Head of caudate nucleus (tissue), 42 donors: ENCODE data around the gene RPL26.
"Not testable (repeated sequence)": the region's sequence is repeated elsewhere in the genome, so short reads cannot be mapped to it uniquely, and the experiment has no call there.

Experiments used
- DNase-seq, 42 donors: peaks; one replicate each; pipeline versions ENCODE4 v3.0.0 to v3.0.0-alpha.2; 2020 to 2021; ENCODE audit warnings: mixed read lengths in 7 of 42
- intact Hi-C: fragments of 100-400 bp; cut with DNase I; formaldehyde crosslinking; loops from one replicate; pipeline ENCODE4 v1.15.0; 2022

The RPL26 gene

GRCh38 chr17:8401107-8401506 is 18.1 kb upstream of the RPL26 start:
- no peak for DNase-seq
- intact Hi-C loops = no loop called here

GRCh38 chr17:8398980-8399379 is 16.0 kb upstream of the RPL26 start:
- intact Hi-C loops = no loop called here
- DNase-seq = no peak

- DNase-seq = peak in 1 of 42 donors; percentile 27
- intact Hi-C loops = no loop called here
Observed at GRCh38 chr17:8397636-8398035, 14.6 kb upstream of the RPL26 start, which contains the start of gene RNF222. RNF222 (minus strand) TSS chr17:8397827; CDS start chr17:8393461, 4,366 bp downstream.

- DNase-seq, intact Hi-C loops: not testable (repeated sequence)
Observed at GRCh38 chr17:8394497-8394896, 11.5 kb upstream of the RPL26 start.

GRCh38 chr17:8393470-8394231 is 10.7 kb upstream of the RPL26 start:
- no peak for DNase-seq
- intact Hi-C loops = no loop called here

- intact Hi-C loops = no loop called here
Observed at GRCh38 chr17:8392674-8393469, 9.9 kb upstream of the RPL26 start.

GRCh38 chr17:8392274-8392673 is 9.3 kb upstream of the RPL26 start:
- intact Hi-C loops = no loop called here

More at GRCh38 chr17:8392674-8393469, 9.9 kb upstream of the RPL26 start:
- no peak for DNase-seq

GRCh38 chr17:8391711-8392110 is 8.7 kb upstream of the RPL26 start:
- DNase-seq = no peak
- intact Hi-C loops = no loop called here

More at GRCh38 chr17:8392274-8392673, 9.3 kb upstream of the RPL26 start:
- DNase-seq = no peak

- no peak for DNase-seq
- intact Hi-C loops = no loop called here
Observed at GRCh38 chr17:8387914-8388651, 5.1 kb upstream of the RPL26 start.

GRCh38 chr17:8386841-8387240 is 3.8 kb upstream of the RPL26 start:
- intact Hi-C loops = no loop called here

GRCh38 chr17:8384801-8385378 is 1.9 kb upstream of the RPL26 start:
- intact Hi-C loops = no loop called here
- no peak for DNase-seq

More at GRCh38 chr17:8386841-8387240, 3.8 kb upstream of the RPL26 start:
- DNase-seq = no peak

- no peak for DNase-seq
- intact Hi-C loops = no loop called here
Observed at GRCh38 chr17:8382880-8383142, 182 bp downstream of the RPL26 start.

- no peak for DNase-seq
- intact Hi-C loops = no loop called here
Observed at GRCh38 chr17:8382052-8382879, 727 bp downstream of the RPL26 start.

- intact Hi-C loops = no loop called here
- DNase-seq = no peak
Observed at GRCh38 chr17:8380049-8380448, 2.9 kb downstream of the RPL26 start.

GRCh38 chr17:8378117-8378516 is 4.9 kb downstream of the RPL26 start:
- DNase-seq, intact Hi-C loops: not testable (repeated sequence)

- DNase-seq = no peak
- intact Hi-C loops = no loop called here
Observed at GRCh38 chr17:8377422-8377821, 5.6 kb downstream of the RPL26 start.

- peak; percentile 72 to 96 (median 93) for DNase-seq
- intact Hi-C loops = no loop called here
Observed at GRCh38 chr17:8376271-8377067, 6.5 kb downstream of the RPL26 start, which contains the start of gene KRABD2. KRABD2 (minus strand) TSS chr17:8376704.
